D721Med (cell line): ENCODE measurements around the gene TBC1D32.
A peak's percentile ranks its signal among the peaks of the same experiment; 100 is the strongest.

Experiments
- DNase-seq: peaks from one replicate; pipeline ENCODE4 v3.0.0; 2011; ENCODE audit warnings: low spot score; ENCODE audit not compliant: insufficient read length
- FAIRE-seq: peaks from 2 replicates; lab custom pipeline; 2011; peaks lifted over from hg19 to GRCh38; lab: Jason Lieb, UNC
- TF ChIP-seq, protein P1 (sequence below): IDR thresholded peaks from 2 replicates; pipeline ENCODE4 v1.5.1; 2012; ENCODE audit warnings: mild to moderate bottlenecking, control low read depth; ENCODE audit not compliant: insufficient read depth; ENCODE audit errors: missing control alignments

The TBC1D32 gene

DNA sequence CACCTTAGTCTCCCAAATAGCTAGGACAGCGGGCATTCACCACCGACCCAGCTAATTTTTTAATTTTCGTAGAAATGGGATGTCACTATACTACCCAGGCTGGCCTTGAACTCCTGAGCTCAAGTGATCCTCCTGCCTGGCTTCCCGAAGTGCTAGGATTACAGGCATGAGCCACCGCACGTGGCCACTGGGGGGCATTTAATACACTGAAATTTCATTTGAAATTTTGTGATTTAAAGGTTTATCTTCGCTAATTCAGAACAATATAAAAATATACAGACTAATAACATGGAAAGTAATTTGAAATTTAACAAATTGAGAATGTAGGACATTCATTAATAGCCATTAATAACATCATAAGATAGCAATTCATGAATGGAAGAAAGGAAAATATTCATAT, 20.5 kb upstream of the TBC1D32 start:
- FAIRE-seq: no peak
- no peak for DNase-seq
- TF ChIP-seq, protein P1, sequence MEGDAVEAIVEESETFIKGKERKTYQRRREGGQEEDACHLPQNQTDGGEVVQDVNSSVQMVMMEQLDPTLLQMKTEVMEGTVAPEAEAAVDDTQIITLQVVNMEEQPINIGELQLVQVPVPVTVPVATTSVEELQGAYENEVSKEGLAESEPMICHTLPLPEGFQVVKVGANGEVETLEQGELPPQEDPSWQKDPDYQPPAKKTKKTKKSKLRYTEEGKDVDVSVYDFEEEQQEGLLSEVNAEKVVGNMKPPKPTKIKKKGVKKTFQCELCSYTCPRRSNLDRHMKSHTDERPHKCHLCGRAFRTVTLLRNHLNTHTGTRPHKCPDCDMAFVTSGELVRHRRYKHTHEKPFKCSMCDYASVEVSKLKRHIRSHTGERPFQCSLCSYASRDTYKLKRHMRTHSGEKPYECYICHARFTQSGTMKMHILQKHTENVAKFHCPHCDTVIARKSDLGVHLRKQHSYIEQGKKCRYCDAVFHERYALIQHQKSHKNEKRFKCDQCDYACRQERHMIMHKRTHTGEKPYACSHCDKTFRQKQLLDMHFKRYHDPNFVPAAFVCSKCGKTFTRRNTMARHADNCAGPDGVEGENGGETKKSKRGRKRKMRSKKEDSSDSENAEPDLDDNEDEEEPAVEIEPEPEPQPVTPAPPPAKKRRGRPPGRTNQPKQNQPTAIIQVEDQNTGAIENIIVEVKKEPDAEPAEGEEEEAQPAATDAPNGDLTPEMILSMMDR: peak; percentile 13

DNA sequence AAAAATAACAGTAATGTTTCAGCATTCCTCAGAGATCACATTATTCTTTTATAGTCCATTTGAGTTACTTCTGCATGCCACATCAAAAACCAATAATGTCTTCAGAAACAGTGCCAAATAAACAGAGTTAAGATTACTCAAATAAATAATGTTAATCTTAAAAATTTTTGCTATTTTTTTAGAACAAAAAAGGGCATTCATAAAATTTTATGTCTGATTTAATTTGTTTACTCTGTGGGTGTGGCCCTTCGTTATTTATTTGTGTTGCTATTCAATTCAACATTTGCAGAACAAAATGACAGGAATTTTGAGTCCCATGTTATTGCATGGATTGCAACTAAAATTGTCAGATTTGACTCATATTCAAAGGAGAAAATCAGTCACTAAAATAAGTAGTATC, 18.7 kb upstream of the TBC1D32 start:
- DNase-seq (no peak), FAIRE-seq (no peak)
- TF ChIP-seq, protein P1: no peak

- TF ChIP-seq, protein P1: no peak
- DNase-seq (no peak), FAIRE-seq (no peak)
Measured at GRCh38 chr6:121351916-121352315, 17.6 kb upstream of the TBC1D32 start.

GRCh38 chr6:121349596-121349995, 15.3 kb upstream of the TBC1D32 start:
- no peak for FAIRE-seq
- TF ChIP-seq, protein P1: no peak
- DNase-seq: no peak

DNA sequence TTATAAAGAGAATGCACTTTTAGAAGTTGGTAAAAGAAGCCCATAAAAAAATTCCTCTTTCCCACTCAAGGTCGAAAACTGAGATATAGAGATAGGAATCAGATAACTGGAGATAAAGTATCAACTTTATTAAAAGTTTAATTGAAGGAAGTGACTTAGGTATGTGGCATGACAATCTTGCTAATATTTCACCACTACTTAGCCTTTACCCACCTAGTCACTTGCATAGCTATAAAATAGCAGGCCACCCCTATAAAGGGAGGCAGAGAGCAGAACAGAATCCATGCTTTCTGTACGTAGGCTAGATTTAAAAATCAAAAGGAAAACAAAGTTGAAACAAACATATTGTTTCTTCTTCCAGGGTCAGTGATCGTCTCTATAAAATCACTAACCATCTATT, 13.2 kb upstream of the TBC1D32 start:
- FAIRE-seq: no peak
- DNase-seq: no peak
- TF ChIP-seq, protein P1: no peak

GRCh38 chr6:121344539-121344938, 10.3 kb upstream of the TBC1D32 start:
- TF ChIP-seq, protein P1: no peak
- no peak for FAIRE-seq
- no peak for DNase-seq

- DNase-seq (no peak), FAIRE-seq (no peak)
- TF ChIP-seq, protein P1: no peak
Measured at GRCh38 chr6:121339639-121340226, 5.5 kb upstream of the TBC1D32 start.
